HL-60/S4 treated with retinoic acid at 250 ng/mL for 4 days and 3 days (cell line): ENCODE measurements around the gene BTF3L4.
"Not testable (repeated sequence)": the region's sequence is repeated elsewhere in the genome, so short reads cannot be mapped to it uniquely, and the experiment has no call there.

Experiments used
- in situ Hi-C: fragments of 300-500 bp; cut with MboI; formaldehyde crosslinking; loops from 2 replicates; pipeline ENCODE4 v1.7.0; 2022; ENCODE audit warnings: low sequenced_read_pairs

Gene BTF3L4

DNA sequence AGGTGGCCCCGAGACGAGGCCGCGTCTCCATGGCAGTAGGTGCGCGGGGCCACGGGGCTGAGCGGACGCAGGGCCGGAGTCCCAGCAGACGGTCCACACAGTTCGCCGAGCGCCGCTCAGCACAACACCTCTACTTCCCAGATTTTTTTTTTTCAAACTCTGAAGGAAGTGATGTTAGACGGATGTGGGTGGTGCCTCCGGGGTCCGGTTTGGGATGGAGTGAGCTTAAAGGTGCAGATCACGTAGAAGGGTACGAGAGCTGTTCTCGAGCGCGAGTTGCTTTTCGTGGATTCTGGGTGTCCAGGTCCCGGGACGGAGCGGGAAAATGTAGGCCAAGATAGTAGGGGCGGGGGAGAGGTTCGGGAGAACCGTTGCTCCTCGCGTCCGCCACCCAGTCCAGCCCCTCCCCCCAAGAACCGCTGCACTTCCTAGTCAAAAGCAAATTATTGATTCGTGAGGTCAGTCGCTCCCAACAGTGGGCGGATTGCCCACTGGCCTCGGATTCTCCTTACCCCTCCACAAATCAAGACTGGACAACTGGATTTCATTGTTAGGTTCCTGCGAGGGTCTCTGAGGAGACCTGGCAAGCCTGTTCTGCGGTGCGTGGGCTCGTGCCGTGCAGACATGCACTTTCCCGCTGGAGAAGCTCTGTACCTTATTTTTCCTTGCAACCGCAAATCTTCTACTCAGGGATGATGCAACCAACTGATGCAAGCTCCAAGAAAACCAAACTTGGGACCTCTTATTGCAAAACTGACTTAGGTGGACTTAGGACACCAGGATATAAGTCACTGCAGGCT lies 829 bp upstream of the BTF3L4 start, which contains the start of gene TXNDC12:
Gene TXNDC12 (minus strand): TSS at position 126 of the 800 bp plus-strand sequence. CDS start 95 bp downstream, at position 31.
- in situ Hi-C loops: no loop called here

DNA sequence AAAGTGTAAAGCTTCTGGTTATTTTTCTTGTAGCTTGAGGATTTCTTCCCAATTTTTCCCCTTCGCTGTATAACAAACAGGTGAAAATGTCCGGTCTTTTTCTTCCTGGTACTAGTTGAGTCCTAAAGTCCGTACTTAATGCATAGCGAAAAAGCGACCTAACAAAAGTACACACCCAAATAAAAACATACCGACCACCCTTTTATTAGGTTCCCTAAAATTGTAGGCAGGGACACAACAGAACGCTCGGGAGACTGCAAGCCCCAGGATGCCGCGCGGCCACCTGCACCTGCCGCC lies 281 bp upstream of the BTF3L4 start:
- in situ Hi-C loops: no loop called here

DNA sequence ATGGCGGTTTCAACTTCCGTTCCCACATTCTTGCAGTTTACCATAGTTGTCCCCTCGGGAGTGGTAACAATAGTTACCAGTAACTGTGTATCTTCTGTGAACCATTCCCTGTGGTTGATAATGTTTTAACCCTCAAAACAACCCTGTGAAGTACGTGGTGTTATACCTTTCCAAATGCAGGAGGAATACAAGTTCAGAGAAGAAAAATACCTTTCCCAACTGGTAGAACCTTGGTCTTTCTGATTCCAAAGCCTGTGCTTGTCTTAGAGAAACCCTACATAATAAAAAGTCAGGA lies 789 bp downstream of the BTF3L4 start:
- in situ Hi-C loops: no loop called here

DNA sequence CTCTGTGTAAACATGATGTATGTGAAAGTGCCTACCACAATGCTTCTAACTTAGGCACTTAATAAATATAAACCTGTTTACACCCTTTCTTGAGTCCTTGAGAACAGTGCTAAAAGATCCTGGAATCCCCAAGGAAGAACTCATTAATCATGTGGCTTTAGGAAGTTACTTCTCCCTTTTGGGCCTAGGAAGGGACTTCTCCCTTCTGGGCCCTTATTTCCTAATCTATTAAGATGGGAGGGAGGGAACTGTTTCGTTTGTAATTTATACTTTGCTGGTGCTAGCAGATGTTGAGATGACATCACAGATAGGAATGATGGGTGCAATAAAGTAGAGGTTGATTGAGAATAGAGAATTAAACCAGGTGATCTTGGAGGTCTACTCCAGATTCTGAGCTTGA lies 1.2 kb downstream of the BTF3L4 start:
- in situ Hi-C loops: no loop called here

DNA sequence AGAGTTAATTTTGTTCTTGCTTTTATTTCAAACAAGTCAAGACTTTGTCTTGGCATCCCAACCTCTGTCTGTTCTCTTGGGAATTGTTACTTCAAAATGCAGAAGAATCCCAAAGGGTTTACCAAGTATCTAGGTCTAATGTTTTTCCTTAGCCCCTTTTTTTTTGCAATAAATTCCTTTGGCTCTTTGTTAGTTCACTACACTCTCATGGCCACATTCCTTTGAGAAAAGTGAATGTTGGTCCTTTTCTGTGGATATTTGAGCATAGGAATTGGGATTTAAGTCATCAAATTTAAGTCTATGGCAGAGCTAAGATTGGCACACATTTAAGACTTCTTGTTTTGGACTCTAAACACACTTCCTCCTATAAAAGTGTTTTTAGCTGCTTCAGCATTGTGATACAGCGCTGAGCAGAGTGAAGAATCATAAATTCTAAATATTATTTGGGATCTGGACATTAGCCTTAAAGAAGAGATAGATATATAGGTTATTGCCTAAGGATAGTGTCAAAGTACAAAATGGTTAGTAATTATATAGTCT lies 1.9 kb downstream of the BTF3L4 start:
- in situ Hi-C loops: no loop called here

DNA sequence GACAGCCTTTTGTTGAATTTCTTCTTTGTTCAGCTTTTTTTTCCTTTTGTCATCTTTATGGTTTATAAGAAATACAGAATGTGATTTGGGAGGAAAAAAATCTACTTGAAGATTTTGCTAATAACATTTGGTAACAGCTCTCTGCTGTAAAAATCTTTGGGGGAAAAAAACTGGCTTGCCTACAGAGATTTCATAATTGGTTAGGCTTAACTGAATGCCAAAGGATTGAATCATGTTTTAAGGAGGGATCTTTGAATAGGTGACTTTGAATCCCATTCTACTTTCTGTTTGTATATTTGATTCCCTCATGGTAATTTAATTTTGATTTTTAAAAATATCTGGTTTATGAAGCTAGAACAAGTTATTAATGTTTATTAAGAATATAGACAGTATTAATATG lies 3.2 kb downstream of the BTF3L4 start:
- in situ Hi-C loops: no loop called here

DNA sequence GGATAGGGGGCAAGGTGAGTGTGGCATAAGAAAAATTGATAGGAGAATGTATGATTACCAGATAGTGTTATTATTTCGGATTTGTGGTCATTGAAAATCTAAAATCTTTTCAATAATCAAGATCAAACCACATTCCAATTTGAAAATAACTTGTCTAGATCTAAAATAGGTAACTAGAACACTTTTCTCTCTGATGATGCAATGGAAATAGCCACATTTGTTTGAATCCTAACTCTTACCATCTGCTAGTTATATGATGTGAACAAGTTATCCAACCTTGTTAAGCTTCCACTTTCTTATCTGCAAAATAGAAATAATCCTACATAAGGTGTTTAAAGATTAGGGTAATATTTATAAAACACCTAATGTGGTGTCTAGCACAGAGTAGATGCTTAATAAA lies 3.8 kb downstream of the BTF3L4 start:
- in situ Hi-C loops: no loop called here

DNA sequence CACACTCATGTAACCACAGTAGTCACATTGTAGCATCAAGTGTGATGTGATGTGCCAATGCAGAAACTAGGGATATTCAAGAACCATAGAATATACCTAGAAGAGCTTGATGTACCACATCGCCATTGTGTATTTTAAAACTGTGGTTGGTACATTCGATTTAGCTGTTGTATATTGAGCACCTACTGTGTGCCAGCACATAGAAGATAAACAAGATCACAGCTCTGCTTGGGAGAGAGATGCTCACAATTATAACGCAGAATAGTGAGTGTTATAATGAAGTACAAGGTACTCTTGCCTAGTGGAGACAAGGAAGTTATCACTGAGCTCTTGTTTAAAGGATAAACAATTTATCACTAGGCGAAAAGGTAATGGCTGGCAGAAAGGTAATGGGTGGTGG lies 4.7 kb downstream of the BTF3L4 start:
- in situ Hi-C loops: no loop called here

DNA sequence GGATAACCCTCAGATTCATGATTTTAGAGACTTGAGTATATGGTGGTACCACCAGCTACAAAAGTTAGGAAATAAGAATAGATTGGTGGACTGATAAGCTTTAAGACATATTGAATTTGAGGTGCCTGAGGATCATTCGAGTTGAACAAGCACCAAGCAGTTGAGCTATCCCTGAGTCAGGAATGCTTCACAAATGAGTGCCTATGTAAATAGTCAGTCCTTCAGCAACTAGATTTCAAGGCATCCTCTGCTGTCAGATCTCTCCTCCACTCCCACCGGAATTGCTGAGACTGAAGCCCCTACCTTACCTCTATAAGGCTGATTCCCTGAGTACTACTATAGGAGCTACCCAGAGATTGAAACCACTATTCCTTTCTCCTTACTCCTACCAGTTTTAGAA lies 7.1 kb downstream of the BTF3L4 start:
- in situ Hi-C loops: no loop called here

DNA sequence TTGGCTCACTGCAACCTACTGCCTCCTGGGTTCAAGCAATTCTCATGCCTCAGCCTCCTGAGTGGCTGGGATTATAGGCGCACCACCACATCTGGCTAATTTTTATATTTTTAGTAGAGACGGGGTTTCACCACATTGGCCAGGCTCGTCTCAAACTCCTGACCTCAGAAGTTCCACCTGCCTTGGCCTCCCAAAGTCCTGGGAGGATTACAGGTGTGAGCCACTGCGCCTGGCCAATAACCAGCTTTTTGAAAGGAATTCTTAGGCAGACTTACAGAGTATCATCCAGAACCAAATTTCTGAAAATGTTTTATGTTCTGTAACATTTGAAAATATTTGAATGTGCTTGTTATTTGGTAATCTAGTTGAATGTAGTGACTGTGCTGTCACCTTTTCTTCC lies 14.6 kb downstream of the BTF3L4 start:
- in situ Hi-C loops: no loop called here

DNA sequence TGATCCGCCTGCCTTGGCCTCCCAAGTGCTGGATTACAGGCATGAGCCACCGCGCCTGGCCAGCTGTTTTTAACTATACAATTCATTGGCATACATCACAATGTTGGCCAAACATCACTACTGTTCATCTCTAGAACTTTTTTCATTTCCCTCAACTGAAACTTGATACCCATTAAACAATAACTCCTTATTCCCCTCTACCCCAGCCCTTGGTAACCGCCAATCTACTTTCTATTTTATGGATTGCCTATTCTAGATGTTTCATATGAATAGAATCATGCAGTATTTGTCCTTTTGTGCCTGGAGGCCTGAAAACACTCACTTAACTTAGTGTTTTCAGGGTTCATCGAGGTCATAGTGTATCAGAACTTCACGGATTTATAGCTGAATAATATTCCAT lies 16.2 kb downstream of the BTF3L4 start:
- in situ Hi-C loops: no loop called here

DNA sequence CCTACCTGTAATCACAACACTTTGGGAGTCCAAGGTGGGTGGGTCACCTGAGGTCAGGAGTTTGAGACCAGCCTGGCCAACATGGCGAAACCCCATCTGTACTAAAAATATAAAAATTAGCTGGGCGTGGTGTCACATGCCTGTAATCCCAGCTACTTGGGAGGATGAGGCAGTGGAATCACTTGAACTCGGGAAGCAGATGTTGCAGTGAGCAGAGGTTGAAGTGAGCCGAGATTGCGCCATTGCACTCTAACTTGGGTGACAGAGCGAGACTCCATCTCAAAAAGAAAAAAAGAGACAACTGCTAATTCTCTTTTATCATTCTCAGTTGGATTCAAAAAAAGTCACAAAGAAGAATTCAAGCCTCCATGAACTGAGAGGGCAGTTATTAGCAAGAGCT lies 21.2 kb downstream of the BTF3L4 start:
- in situ Hi-C loops: not testable (repeated sequence)

DNA sequence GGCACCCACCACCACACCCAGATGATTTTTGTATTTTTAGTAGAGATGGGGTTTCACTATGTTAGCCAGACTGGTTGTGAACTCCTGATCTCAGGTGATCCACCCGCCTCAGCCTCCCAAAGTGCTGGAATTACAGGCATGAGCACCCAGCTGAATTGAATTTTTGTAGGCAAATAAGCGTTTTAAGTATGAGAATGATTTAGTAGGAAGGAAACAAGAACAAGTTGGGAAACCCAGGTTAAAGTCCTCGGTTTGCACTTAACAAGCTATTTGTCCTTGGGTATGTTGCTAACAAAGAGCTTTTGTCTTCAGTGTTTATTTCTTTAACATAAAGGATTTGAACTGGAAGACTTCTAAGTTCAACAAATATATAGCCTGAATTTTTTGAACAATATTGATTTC lies 23.9 kb downstream of the BTF3L4 start:
- in situ Hi-C loops: no loop called here

DNA sequence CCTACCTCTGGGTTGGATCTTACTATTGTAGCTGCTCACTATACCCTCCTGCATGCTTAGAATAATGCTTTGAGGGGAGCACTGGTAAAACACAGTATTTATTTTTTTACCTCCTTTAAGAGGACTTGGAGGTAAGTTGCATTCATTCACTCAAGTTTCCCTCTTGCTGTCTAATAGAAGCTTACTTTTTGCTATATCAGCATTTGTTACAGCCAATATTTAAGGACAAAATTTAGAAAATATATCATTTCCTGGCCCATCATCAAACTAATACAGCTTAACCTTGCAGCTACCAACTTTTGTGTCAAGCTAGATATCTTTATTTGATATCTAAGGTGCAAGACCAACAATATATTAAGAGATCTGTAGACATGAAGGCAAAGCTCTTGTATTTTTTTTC lies 31.8 kb downstream of the BTF3L4 start:
- in situ Hi-C loops: not testable (repeated sequence)

DNA sequence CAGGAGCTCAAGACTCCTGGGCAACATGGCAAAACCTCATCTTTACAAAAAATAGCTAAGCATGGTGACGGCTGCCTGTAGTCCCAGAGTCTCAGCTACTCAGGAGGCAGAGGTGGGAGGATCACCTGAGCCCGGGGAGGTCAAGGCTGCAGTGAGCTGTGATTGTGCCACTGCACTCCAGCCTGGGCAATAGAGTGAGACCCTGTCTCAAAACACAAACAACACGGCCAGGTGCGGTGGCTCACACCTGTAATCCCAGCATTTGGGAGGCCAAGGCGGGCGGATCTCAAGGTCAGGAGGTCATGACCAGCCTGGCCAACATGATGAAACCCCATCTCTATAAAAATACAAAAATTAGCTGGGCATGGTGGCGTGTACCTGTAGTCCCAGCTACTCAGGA lies 38.2 kb downstream of the BTF3L4 start:
- in situ Hi-C loops: not testable (repeated sequence)

DNA sequence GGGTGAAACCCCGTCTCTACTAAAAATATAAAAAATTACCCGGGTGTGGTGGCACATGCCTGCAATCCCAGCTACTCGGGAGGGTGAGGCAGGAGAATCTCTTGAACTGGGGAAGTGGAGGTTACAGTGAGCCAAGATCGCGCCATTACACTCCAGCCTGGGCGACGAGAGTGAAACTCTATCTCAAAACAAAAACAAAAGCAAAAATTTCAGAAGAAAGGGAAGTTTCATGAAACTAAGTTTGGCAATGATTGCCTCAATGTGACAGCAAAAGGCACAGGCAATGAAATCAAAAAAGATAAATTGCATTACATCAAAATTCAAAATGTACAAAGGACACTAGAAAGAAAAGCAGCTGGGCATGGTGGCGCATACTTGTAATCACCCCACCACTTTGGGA lies 40.1 kb downstream of the BTF3L4 start:
- in situ Hi-C loops: no loop called here

DNA sequence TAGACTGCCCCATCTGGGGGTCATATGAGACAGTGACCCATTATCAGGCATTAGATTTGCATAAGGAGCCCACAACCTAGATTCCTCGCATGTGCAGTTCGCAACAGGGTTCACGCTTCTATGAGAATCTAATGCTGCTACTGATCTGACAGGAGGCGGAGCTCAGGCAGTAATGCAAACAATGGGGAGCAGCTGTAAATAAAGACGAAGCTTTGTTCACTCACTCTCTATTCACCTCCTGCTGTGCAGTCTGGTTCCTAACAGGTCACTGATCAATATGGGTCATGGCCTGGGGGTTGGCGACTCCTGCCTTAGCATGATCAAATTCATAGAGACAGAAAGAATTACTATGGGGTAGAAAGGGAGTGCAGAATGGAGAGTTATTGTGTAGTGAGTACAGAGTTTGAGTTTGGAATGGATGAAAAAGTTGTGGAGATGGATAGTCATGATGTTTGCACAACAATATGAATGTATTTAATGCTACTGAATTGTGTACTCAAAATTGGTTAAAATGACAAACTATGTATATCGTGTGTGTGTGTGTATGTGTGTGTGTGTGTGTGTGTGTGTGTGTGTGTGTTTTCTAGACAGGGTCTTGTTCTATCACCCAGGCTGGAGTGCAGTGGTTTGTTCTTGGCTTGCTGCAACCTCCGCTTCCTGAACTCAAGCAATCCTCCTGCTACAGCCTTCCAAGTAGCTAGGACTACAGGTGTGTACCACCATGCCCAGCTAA lies 42.2 kb downstream of the BTF3L4 start:
- in situ Hi-C loops: no loop called here

DNA sequence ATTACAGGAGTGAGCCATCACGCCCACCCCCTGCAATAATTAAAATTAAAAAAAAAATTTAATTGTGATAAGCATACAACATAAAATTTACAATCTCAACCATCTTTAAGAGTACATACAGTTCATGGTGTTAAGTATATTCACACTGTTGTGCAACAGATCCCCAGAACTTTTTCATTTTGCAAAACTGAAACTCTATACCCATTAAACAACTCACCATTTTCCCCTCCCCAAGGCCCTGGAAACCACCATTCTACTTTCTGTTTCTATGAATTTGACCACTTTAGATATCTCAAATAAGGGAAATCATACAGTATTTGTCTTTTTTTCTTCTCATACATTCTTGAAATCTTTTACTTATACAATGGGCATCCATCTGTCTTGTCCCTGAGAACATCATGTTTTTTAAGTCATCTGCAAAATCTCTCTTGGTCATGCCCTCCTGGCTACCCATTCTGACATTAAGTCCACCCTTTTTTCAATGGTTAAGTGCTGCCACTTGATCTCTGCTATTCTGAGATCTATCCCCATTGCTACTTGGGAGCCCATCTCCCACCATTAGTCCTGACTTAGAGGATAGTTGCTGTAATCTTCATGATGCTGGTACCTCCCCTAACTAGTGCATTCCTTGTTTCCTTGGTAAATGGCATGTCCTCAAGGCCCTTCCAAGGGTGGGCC lies 46.4 kb downstream of the BTF3L4 start:
- in situ Hi-C loops: loop anchor here (25.0 kb wide), 1 partner anchor 585 kb away; the partner anchor contains the start of gene COA7

DNA sequence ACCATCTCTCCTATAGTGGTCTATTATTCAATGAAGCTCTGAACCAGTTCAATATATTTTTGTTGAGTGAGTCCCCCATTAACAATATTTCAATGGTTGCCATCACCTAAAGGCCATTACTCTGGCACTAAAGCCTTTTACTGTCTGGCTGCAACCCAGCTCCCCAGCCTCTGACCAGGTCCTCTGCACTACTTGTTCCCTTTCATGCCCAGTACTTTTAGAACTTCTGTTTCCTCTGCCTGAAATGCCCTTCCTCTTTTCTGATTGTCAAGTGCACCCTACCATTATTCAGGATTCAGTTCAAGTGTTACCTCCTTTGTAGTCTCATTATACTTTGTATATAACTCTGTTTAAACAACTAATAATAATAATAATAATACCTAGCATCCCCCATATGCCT lies 55.4 kb downstream of the BTF3L4 start:
- in situ Hi-C loops: loop anchor here (25.0 kb wide), 1 partner anchor 576 kb away; the partner anchor contains the start of gene COA7

DNA sequence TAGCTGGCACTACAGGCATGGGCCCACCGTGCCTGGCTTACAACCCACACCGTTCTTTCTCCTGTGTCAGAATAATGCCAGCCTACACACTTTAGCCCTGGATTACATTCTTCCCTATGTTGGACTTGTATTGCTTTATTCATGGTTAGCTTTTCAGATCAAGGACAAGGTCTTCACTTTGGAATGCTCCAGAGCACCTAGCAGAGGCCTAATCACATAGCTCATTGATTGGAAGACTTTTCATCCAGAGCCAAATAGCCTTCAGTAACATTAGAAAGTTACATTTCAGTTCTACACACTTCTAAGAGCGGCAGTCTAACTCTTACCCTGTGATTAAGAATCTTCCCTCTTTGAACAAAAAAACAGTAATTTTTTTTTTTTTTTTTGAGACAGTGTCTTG lies 56.4 kb downstream of the BTF3L4 start:
- in situ Hi-C loops: loop anchor here (25.0 kb wide), 1 partner anchor 575 kb away; the partner anchor contains the start of gene COA7

DNA sequence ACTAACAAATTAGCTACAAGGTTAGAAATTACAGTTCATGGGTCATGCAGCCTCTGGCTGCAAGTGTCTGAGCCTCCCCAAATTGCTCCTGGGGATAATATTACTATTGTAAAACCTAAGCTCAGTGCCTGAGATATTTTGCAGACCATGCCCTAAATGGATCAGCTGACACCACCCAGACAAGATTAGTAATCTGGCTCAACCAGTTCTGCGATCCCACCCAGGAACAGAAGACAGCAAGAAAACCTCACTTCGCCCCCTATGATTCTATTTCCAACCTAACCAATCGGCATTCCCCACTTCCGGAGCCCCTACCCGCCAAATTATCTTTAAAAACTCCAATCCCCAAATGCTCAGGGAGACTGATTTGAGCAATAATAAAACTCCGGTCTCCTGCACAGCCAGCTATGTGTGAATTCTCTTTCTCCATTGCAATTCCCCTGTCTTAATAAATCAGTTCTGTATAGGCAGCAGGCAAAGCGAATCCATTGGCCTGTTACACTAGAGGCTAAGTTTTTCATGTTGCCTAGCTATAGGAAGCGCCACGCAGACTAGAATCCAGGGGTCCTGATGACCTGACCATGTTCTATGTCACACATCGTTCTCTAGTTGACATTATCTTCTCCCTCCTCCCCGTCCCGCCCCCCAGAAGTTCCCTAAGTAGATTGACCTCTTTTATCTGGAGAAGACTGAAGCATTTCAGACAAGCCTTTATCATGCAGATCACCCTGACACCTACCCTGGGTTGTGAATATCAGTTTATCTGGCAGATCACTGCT lies 63.4 kb downstream of the BTF3L4 start:
- in situ Hi-C loops: loop anchor here (25.0 kb wide), 1 partner anchor 568 kb away; the partner anchor contains the start of gene COA7
